Upper lobe of left lung (tissue), 6 donors: ENCODE results near the gene SCTR. TPM values are rescaled to one million over a fixed set of nuclear protein-coding genes. Genes with fewer than 3 reads are reported as not detected.

Experiments used
- ATAC-seq, 2 donors: fragments of 200-7000 bp; cut with Tn5 transposase; one replicate each; pipeline ENCODE4 v1.9.1; 2022; ENCODE audit warnings: mild to moderate bottlenecking in 2 of 2, moderate library complexity in 2 of 2; ENCODE audit not compliant: low FRiP score in 2 of 2
- DNase-seq, 2 donors: peaks; one replicate each; pipeline ENCODE4 v3.0.0-alpha.2; 2019 to 2020
- H3K27ac ChIP-seq, 4 donors: fragments of 200-600 bp; sonication (generic); one replicate each; pipeline ENCODE4 v1.5.1; 2016 to 2019
- H3K27me3 ChIP-seq, 4 donors: fragments of 200-600 bp; sonication (generic); one replicate each; pipeline ENCODE4 v1.5.1; 2017 to 2019
- H3K36me3 ChIP-seq, 4 donors: fragments of 200-600 bp; sonication (generic); one replicate each; pipeline ENCODE4 v1.5.1; 2016 to 2019
- H3K4me1 ChIP-seq, 4 donors: fragments of 200-600 bp; sonication (generic); one replicate each; pipeline ENCODE4 v1.5.1; 2018 to 2019
- H3K4me3 ChIP-seq, 4 donors: fragments of 200-600 bp; sonication (generic); one replicate each; pipeline ENCODE4 v1.5.1; 2017 to 2019; ENCODE audit warnings: mild to moderate bottlenecking in 2 of 4, moderate library complexity in 1 of 4
- H3K9me3 ChIP-seq, 4 donors: fragments of 200-600 bp; sonication (generic); one replicate each; pipeline ENCODE4 v1.5.1; 2018 to 2019
- CTCF ChIP-seq, 6 experiments: fragments of 450-650 bp in 4 of 6; fragments of 200-600 bp in 2 of 6; sonication (generic) in 2 of 6; IDR thresholded peaks; one replicate each; pipeline ENCODE4 v1.5.1; 2016 to 2019; ENCODE audit warnings: antibody characterized with exemption in 6 of 6
- EP300 ChIP-seq, 4 donors: sonication (generic); formaldehyde crosslinking; IDR thresholded peaks; one replicate each; pipeline ENCODE4 v1.5.1; 2017; ENCODE audit warnings: antibody characterized with exemption in 4 of 4, control low read depth in 2 of 4
- POLR2A ChIP-seq, 4 donors: fragments of 450-650 bp; IDR thresholded peaks; one replicate each; pipeline ENCODE4 v1.5.1; 2016 to 2017; ENCODE audit warnings: antibody characterized with exemption in 4 of 4, mild to moderate bottlenecking in 2 of 4
- POLR2AphosphoS5 ChIP-seq, 2 donors: sonication (generic); formaldehyde crosslinking; IDR thresholded peaks; one replicate each; pipeline ENCODE4 v1.5.1; 2017; ENCODE audit warnings: antibody characterized with exemption in 2 of 2
- WGBS, 2 donors: methylation state at CpG; one replicate each; pipeline ENCODE4 v1.1.5; 2017 to 2018; 5-methylcytosine and 5-hydroxymethylcytosine counted together
- total RNA-seq, 6 donors: library from RNA; depleted of rRNA in 4 of 6; stranded (reverse); fragments of >200 nt in 4 of 6; gene quantifications; one replicate each; pipeline versions ENCODE4 v1.1.0 to v1.2.1, GENCODE V29; 2016 to 2021
- donor health status: DM: no; HTN: no; CAD: no; lungs with moderate emphysema.
- donor health status: DM: no; HTN: yes; CAD: no; lungs with severe emphysema.

Gene SCTR
- total RNA-seq, 6 donors from 2014 or later: 3.2 to 52.5 (median 16.6) TPM

GRCh38 chr2:119531292-119531691, 7.0 kb upstream of the SCTR start:
- Histone ChIP-seq H3K27ac (no peak overlapping the region), H3K4me1 (peaks cover 0 to under 1% (median 0%) of the 10 kb centered on the region in 4 donors), H3K4me3 (no peak overlapping the region), H3K9me3 (peaks cover 7 to 16% (median 11%) of the 10 kb centered on the region in 4 donors), H3K27me3 (no peaks in the 10 kb centered on the region), H3K36me3 (no peaks in the 10 kb centered on the region)
- no peak for DNase-seq
- no peak for ATAC-seq
- TF ChIP-seq POLR2AphosphoS5 (IDR thresholded peaks at IDR 0.05) (no peak), POLR2A (IDR thresholded peaks at IDR 0.05) (no peak), CTCF (IDR thresholded peaks at IDR 0.05) (no peak), EP300 (IDR thresholded peaks at IDR 0.05) (no peak)
- 56 to 70% methylated on average over 3 of the region's 3 CpGs for WGBS, 2 donors

GRCh38 chr2:119527999-119528398, 3.7 kb upstream of the SCTR start:
- H3K9me3 ChIP-seq: peaks cover under 1 to 7% (median 2%) of the 10 kb centered on the region in 4 donors
- peaks cover 0 to 5% (median 1%) of the 10 kb centered on the region in 4 donors for H3K27me3 ChIP-seq
- TF ChIP-seq CTCF (IDR thresholded peaks at IDR 0.05) (no peak), POLR2A (IDR thresholded peaks at IDR 0.05) (no peak), EP300 (IDR thresholded peaks at IDR 0.05) (no peak), POLR2AphosphoS5 (IDR thresholded peaks at IDR 0.05) (no peak)
- DNase-seq: no peak
- H3K36me3 ChIP-seq: no peaks in the 10 kb centered on the region
- H3K4me1 ChIP-seq: peaks cover 0 to 21% (median 4%) of the 10 kb centered on the region in 4 donors
- H3K27ac ChIP-seq: no peak overlapping the region
- 95 to 97% methylated on average over 2 of the region's 2 CpGs for WGBS, 2 donors
- ATAC-seq: no peak
- no peak overlapping the region for H3K4me3 ChIP-seq

DNA sequence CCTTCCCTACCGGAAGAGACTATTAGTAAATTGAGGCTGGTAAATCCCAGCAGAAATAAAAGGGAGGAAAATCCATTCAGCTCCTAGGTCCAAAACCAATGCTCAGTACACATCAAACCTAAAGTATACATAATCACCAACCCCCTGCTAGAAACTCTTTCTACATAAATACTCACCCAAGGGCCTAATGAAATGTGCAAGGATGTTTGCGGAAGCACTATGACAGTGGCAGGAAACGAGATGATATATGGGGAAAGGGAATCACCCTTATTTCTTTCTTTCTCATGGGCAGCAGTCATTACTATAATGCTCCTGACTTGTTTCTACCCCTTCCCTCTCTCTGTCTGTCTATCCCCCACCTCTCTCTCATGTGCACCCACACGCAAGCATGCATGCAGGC, 1.3 kb upstream of the SCTR start:
- ATAC-seq (no peak), DNase-seq (no peak)
- peaks cover 0 to 21% (median 4%) of the 10 kb centered on the region in 4 donors for H3K4me1 ChIP-seq
- no peaks in the 10 kb centered on the region for H3K9me3 ChIP-seq
- WGBS, 2 donors: 36 to 51% methylated on average over 4 of the region's 4 CpGs
- H3K4me3 ChIP-seq: no peak overlapping the region
- peak overlapping the region in 2 of 4 donors; percentile 27 to 57 for H3K27ac ChIP-seq
- peaks cover 0 to 5% (median 1%) of the 10 kb centered on the region in 4 donors for H3K27me3 ChIP-seq
- TF ChIP-seq CTCF (IDR thresholded peaks at IDR 0.05): no peak
- TF ChIP-seq EP300 (IDR thresholded peaks at IDR 0.05): no peak
- TF ChIP-seq POLR2A (IDR thresholded peaks at IDR 0.05): no peak
- TF ChIP-seq POLR2AphosphoS5 (IDR thresholded peaks at IDR 0.05): no peak
- no peaks in the 10 kb centered on the region for H3K36me3 ChIP-seq

- TF ChIP-seq CTCF (IDR thresholded peaks at IDR 0.05) (no peak), EP300 (IDR thresholded peaks at IDR 0.05) (no peak), POLR2A (IDR thresholded peaks at IDR 0.05) (no peak), POLR2AphosphoS5 (IDR thresholded peaks at IDR 0.05) (no peak)
- DNase-seq: peak in 1 of 2 donors; percentile 46
- no peak for ATAC-seq
- Histone ChIP-seq H3K27ac (peak overlapping the region in 3 of 4 donors; percentile 35 to 81 (median 64)), H3K27me3 (peaks cover 0 to 5% (median 1%) of the 10 kb centered on the region in 4 donors), H3K36me3 (no peaks in the 10 kb centered on the region), H3K4me3 (peak overlapping the region in 3 of 4 donors; percentile 47 to 49 (median 47)), H3K4me1 (peaks cover 0 to 21% (median 4%) of the 10 kb centered on the region in 4 donors), H3K9me3 (no peaks in the 10 kb centered on the region)
- 13% methylated on average over 21 of the region's 21 CpGs for WGBS, 2 donors
Measured at GRCh38 chr2:119523383-119523951, 816 bp downstream of the SCTR start.

DNA sequence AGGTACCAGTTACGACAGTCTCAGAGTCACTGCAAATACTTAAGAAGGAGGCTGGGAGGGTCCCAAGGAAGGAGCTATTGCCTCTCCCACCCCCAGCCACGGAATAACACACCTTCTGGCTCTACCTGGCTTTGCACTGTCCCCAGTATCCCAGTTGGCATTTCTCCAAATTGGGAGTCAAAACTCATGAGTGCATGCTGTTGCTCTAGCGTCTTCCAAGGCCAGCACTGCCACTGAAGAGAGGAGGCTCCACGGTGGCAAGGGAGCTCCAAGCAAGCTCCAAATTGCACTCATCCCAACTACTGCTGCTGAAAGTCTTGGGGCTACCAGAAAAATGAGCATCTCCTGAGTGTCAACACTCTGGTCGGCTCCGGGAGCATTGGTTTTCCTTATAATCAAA, 1.6 kb downstream of the SCTR start:
- peak overlapping the region in 1 of 4 donors; percentile 81 for H3K27ac ChIP-seq
- peaks cover 0 to 21% (median 4%) of the 10 kb centered on the region in 4 donors for H3K4me1 ChIP-seq
- DNase-seq: no peak
- no peak for ATAC-seq
- TF ChIP-seq POLR2AphosphoS5 (IDR thresholded peaks at IDR 0.05): no peak
- TF ChIP-seq POLR2A (IDR thresholded peaks at IDR 0.05): peak in 1 of 4 donors; percentile 46
- WGBS, 2 donors: 46% methylated on average over 4 to 6 of the region's 6 CpGs
- H3K9me3 ChIP-seq: no peaks in the 10 kb centered on the region
- peaks cover 0 to 5% (median 1%) of the 10 kb centered on the region in 4 donors for H3K27me3 ChIP-seq
- H3K36me3 ChIP-seq: no peaks in the 10 kb centered on the region
- H3K4me3 ChIP-seq: peak overlapping the region in 3 of 4 donors; percentile 47 to 49 (median 47)
